GM12874 (cell line): ENCODE results near the gene CTSD.

Source experiments
- CTCF ChIP-seq: IDR thresholded peaks from 2 replicates; pipeline ENCODE4 v1.5.1; 2011; ENCODE audit warnings: low read depth, mild to moderate bottlenecking, control low read depth, low read length, moderate library complexity; ENCODE audit not compliant: insufficient read depth

CTSD gene

GRCh38 chr11:1784761-1785650 lies 21.3 kb upstream of the CTSD start:
- TF ChIP-seq CTCF, result no peak

- TF ChIP-seq CTCF, result no peak
These were observed 20.2 kb upstream of the CTSD start for GRCh38 chr11:1783725-1784529.

- TF ChIP-seq CTCF, result no peak
These were observed 19.4 kb upstream of the CTSD start for GRCh38 chr11:1782831-1783724.

- TF ChIP-seq CTCF, result no peak
These were observed 18.4 kb upstream of the CTSD start for GRCh38 chr11:1782031-1782590.

- TF ChIP-seq CTCF, result no peak
These were observed 17.9 kb upstream of the CTSD start for GRCh38 chr11:1781593-1781975.

- no peak for TF ChIP-seq CTCF
These were observed 17.2 kb upstream of the CTSD start for GRCh38 chr11:1780700-1781592.
